Hepatocyte (in vitro differentiated cells): ENCODE data around the gene WFDC6.

Source experiments
- CTCF ChIP-seq: fragments of 200-600 bp; sonication (generic); IDR thresholded peaks from 2 replicates; pipeline ENCODE4 v1.5.1; 2016; ENCODE audit warnings: antibody characterized with exemption, mild to moderate bottlenecking; ENCODE audit not compliant: poor library complexity
- EZH2 ChIP-seq: fragments of 200-600 bp; sonication (generic); IDR thresholded peaks from 2 replicates; pipeline ENCODE4 v1.6.1; 2016; ENCODE audit warnings: antibody characterized with exemption, mild to moderate bottlenecking, borderline replicate concordance
- EZH2phosphoT487 ChIP-seq: fragments of 200-600 bp; sonication (generic); IDR thresholded peaks from one replicate; pipeline ENCODE4 v1.6.1; 2018; ENCODE audit warnings: antibody characterized with exemption, mild to moderate bottlenecking, low read depth, moderate library complexity; ENCODE audit not compliant: unreplicated experiment, severe bottlenecking

- TF ChIP-seq CTCF (no peak), EZH2 (no peak), EZH2phosphoT487 (no peak)
Observed at GRCh38 chr20:45576995-45577394, 37.7 kb upstream of the WFDC6 start.
